Measurements from ENCODE around the gene FAM118B.

The FAM118B gene

DNA sequence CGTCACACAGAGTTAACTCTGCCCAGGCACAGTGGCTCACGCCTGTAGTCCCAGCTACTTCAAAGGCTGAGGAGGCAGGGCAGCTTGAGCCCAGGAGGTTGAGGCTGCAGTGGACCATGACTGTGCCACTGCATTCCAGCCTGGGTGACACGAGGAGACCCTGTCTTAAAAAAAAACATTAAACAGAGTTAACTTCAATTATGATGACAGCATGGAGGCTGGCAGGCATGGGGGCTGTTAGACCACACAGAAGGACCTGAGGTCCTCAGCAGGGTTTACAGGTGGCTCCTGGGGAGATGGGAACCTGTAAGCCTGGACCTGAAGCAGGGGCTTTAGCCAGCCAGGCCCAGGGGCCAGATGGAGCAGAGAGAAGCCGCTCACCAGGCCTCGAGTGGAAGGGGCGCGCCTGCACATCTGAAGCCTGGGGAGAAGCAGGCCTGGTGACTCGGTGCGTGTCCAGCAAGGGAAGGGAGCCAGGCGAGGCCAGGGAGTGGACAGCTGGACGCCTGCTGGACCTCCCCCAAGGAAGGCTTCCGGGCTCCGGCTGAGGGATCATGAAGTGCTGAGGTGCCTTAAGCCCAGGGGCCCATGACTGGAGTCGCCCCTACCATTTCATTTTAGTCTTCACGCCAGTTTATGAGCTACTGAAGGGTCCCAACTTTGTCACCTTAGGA lies 25.4 kb upstream of the FAM118B start:
- no peak for FAIRE-seq

DNA sequence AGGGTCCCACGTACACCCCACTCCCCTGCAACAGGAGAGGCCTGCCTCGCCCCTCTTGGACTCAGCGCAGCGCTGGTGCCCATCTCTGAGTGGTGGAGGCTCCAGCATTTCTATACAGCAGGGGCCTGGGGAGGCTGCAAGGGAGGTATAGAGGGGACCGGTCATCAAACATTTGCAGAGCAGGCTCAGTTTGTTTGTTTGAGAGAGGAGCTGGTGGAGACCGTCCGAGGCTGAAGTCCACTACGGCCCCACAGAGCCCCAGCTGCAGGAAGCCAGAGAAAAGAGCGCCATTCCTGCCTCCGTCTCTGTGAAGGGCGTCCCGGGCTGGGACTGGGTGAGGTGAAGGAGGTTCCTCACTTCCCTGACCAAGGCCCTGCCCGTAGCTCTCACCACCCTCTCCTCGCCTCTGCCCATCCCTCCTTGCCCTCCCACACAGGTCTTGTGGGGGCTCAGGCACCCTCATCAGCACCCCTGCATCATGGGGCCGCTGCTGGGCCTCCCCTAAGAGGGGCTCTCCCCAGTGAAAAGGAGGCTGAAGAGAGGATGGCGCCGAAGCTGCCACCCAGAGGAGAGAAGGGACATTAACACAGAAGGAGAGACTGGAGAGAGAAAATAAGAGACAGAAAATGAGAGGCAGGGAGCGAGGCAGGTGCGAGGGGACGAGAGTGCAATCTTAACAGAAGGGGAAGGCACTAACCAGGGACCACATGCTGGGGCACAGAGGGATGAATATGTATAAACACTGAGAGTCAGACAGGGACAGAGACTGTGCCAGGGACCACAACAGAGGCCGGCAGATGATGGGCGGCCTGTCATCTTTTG lies 24.7 kb upstream of the FAM118B start:
- DNase-seq (ENCODE audit: insufficient read length, low spot score) (no peak), FAIRE-seq (no peak)

More for the DNA sequence above, 25.4 kb upstream of the FAM118B start:
- no peak for DNase-seq (ENCODE audit: insufficient read length, low spot score)

DNA sequence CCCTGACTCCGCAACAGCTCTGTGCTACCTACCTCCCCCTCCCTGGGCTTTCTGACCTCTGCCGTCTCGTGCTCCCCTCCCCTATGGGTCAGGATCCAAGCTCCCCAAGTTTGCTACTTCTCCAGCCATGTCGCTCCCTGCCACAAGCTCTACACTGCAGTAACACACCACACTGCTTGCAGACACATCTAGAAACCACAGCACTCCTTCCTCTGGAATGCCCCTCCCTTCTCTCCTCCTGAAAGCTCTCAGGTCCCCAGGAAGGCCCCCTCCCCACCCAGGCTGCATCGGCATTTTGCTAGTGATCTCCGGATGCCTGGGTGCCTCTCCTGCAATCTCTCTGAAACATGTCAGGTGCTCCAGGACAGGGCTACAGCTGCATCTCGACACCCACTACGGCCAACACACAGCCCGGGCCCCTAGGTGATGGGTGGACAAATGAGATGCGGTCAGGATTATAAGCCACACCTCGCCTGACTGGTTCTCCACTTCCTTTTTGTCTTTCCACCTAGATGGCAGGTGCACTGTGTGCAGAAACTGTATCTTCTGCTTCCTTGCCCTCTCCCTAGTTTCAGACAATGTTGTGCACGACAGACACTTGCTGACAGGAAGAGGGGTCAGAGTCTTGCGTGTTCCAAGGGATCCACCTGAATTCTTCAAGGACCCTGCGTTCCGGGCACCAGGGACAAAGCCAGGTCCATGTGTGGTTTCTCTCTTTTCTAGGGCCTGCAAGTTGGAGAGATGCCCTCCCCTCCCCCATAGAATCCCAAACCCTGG lies 23.1 kb upstream of the FAM118B start:
- DNase-seq (ENCODE audit: insufficient read length, low spot score) = peak; percentile 57
- FAIRE-seq = peak; percentile 84

DNA sequence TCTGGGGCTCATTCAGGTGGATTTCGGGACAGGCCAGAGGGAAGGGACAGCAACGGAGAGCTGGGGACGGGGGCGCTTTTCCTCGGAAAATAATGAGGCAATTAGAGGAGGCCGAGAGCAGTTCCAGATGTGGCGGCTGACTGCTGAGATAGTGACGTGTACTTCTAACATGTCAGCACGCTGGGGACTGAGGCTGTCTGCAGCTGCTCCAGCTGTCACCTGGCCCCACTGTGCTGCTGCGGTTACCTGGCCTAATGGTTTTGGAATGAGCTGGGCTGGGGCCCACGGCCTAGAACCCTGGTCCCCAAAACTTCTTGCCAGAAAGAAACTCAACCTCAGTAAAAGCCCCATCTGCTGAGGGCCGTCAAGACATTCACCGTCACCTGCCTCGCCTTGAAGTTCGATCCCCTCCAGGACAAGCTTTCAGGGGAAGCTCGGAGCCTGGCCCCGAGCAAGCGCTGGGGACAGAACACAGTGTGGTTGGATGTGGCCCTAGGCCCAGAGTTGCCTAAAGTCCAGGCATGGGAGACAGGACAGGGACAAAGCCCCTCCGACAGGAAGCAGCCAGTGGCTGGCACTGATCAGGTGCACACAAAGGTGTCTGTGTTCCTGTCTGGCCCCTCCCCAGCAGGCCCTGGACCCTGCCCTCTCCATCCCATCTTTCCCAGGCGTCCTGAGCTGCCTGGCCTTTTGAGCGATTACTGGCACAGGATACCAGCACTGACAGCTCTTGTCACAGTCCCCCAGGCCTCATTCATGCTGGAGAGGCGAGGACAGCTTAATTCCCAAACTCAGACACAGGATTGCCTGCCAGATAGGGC lies 22.3 kb upstream of the FAM118B start:
- FAIRE-seq = no peak
- DNase-seq (ENCODE audit: insufficient read length, low spot score) = no peak

DNA sequence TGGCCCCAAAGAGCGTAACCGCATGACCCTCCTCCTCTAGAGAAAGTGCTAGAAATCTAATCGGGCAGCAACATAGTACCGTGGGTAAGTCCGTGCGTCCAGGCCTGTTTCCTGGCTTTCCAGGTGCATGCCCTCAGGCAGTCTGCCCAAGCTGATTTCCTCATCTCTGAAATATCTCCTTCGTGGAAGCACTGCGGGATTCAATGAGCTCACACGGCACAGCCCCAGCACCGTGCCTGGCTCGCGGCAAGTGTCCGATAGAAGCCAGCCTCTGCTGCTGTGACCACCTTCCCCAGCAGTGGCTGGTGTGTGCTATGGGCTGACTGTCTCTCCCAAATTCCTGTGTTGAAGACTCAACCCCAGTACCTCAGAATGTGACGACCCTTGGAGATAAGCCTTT lies 20.8 kb upstream of the FAM118B start:
- no peak for DNase-seq (ENCODE audit: insufficient read length, low spot score)
- FAIRE-seq = no peak

DNA sequence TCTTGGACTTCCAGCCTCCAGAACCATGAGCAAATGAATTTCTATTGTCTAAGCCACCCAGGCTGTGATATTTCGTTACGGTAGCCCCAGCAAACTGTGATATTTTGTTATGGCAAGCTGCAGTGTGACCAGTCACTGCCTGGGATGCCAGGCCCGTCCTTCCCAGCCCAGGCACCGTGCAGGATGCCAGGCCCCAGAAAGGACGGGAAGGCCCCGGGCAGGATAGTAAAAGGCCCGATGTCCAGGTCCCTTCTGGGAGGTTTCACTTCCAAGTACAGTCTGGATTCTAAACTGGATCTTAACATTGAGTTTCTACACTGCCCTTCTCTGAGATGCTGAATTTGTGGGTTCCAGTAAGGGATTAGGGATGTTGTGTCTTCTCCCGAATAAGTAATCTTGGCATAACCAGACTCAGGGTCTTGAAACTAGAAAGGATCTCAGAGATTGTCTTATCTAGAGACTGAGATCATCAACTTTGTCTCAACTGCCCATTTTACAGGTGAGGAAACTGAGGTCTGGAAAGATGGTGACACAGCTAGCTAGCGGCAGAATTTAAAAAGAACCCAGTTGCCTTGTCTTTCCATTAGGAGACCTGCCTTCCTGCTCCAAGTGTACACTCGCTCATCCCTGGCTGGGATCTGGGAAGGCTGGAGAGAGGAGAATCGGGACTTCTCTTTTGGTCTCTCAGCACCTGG lies 20.1 kb upstream of the FAM118B start:
- no peak for DNase-seq (ENCODE audit: insufficient read length, low spot score)
- no peak for FAIRE-seq

DNA sequence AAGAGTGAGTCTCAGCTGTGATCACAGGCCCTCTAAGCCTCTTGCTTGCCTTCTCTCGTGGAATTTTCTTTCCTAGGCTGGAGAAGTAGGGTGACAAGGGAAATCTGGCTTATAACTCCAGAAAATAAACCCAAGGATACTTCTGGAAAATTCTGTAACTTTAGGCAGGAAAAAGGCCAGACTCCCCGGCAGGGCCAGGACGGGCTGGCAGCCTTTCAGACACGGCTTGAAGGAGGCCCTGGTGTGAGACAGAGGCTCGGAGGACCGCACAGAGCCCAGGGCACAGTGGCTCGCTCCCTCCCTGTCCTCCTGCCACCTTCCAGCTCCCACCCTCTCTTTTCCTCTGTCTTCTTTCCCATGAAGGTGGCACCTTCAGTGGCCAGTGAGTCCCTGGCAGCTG lies 19.2 kb upstream of the FAM118B start:
- FAIRE-seq (no peak), DNase-seq (ENCODE audit: insufficient read length, low spot score) (no peak)

DNA sequence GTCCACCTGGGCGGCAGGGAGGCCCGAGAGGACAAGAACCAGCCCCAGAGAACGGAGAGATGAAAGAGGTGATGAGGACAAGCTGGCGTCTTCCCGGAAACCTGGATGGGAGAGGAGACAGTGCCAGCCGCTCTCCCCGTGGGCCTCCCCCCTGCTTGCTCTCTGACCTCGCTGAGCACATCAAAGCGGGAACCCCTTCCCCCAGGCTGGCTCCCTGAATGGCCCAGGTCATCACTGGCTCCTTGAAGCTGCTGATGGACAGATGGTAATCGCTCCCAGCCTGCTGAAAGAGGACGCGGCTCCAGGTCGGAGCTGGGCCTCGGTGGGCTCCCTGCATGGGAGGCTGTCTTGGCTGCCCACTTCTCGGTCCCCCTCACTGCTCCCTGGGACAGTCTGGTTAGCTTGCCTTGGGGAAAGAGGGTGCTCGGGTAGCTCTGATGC lies 18.5 kb upstream of the FAM118B start:
- DNase-seq (ENCODE audit: insufficient read length, low spot score) = no peak
- FAIRE-seq = no peak

DNA sequence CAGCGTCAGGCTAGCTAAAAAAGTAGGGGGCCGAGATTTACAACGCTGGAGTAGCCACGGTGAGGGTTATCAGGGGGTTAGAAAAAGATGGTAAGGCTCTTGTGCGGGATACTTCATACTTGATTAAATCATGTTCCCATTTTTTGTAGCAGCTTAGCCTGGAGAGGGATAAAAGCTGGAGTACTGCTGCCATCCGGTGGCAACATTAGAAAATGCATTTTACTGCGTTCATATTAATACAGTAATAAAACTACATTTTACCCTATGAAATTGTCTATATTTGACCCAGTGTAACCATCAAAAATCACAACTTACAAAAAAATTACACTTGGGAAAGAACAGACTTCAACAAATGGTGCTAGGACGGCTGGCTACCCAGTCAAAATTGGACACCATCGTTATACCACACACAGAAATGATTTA lies 17.4 kb upstream of the FAM118B start:
- DNase-seq (ENCODE audit: insufficient read length, low spot score) = no peak
- peak; percentile 72 for FAIRE-seq

DNA sequence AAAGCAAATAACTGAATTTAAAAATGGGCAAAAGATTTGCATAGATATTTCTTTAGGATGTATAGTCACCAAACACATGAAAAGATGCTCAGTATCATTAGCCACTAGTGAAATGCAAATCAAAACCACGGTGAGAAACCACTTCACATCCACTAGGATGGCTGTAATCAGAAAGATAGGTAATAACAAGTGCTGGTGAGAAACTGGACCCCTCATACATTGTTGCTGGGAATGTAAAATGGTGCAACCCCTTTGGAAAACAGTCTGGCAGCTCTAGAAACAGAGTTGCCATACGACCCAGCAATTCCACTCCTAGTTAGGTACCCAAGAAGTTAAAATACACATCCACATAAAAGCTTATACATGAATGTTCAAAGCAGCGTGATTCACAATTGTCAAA lies 16.5 kb upstream of the FAM118B start:
- no peak for DNase-seq (ENCODE audit: insufficient read length, low spot score)
- FAIRE-seq = no peak

DNA sequence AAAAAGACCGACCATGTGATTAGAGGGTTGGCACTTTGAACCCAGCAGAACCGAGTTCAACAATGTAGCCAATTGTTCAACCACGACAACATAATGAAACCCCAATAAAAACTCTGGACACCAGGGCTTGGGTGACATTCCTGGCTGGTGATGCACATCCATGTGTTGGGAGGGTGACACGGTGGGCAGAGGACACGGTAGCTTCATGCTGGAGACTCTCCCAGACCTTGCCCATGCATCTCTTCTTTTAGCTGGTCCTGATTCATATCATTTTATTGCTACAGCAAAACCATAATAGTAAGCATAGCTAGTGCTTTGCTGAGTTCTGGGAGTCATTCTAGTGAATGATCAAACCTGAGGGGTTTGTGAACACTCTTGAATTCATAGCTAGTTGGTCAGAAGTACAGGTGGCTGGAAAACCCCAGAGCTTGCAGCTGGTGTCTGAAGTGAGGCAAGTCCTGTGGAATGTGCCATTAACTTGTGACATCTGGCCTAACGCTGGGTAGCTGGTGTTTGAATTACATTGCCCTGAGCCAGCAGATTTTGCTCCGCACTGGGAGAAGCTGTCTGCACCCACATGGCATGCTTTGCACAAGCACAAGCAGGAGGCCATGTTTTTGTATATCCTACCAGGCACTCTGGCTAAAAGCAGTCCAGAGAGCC lies 14.2 kb upstream of the FAM118B start:
- DNase-seq (ENCODE audit: insufficient read length, low spot score) (no peak), FAIRE-seq (no peak)

DNA sequence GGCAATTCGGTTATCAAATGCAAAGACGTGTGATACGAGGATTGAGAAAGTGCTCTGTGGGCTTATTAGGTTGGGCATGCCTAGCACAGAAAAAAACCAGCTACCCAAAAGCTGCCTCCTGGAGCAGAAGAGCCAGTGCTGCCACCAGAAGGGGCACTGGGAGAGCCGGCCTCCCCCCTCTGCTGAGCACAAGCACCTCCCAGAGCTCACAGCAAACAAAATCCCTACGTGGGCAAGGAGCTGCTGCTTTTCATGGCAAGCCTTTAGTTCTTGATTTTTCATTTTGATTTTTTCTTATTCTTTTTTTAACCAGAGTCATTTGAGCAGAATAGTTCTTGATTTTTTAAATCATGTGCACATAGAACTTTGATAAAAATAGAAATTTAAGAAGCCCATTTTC lies 12.9 kb upstream of the FAM118B start:
- DNase-seq (ENCODE audit: insufficient read length, low spot score) (no peak), FAIRE-seq (no peak)

DNA sequence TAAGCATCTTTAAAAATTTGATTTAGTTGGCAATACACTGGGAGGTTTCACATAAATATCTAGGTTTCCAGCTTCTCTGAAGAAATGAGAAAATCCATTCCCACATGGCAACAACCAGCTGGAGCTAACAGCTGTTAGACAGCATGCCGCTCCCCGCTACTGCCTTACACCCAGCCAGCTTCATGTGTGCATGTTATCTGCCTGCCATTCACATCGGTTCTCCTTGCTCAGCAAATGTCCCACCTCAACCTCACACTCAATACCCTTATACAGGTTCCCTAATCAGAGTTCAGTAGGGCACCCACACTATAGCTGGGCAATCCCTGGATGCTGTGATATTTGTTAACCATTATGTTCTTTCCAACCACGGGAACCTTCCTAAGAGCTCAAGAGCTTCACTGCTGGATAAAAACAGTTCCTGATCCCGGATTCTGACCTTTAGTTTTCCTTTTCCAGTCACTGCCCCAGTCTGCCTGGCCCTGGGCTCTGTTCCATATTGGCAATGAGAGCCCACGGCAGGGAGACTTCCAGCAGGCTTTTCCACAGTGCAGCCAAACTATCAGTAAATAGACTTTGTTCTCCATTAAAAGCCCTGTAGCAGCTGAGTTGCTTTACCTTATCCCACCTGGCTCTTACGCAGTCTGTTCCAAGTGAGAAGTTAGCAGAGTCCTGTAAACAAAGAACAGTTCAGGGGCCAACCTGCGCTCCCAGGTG lies 8.8 kb upstream of the FAM118B start:
- FAIRE-seq (no peak), DNase-seq (ENCODE audit: insufficient read length, low spot score) (no peak)

DNA sequence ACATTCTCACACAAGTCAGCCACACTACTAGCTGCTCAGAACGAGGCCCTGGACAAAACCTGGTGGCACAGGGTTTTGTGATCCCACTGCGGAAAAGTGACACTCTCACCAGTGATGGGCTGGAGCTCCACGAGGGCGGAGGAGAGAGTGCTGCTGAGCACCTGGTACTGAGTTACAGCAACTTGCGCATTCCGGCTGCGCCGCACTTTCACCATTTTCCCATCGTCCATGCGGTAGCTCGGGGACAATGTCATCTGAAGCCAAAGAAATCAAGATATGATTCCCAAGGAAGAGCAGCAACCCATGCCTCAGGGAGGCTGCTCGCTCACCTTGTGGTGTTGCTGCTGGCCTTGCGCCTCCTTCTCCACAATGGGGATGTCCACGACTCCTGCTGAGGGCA lies 6.2 kb upstream of the FAM118B start:
- no peak for DNase-seq (ENCODE audit: insufficient read length, low spot score)
- FAIRE-seq = no peak

DNA sequence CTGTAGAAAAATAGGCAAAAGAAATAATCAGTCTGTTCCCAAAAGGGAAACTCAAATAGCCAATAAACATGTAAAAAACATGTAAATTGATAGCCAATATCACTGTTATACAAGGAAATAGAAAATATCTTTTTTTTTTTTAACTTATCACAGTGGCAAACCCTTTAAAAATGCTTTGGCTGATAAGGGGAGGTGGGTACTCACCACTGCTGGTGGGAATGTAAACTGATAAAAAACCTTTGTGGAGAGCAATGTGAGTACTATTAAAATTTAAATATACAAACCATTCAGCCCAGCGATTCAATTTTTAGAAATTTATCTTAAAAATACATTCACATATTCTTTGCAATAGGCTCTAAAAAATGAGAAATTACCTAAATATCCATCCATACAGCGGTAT lies 3.7 kb upstream of the FAM118B start:
- DNase-seq (ENCODE audit: insufficient read length, low spot score) (no peak), FAIRE-seq (no peak)

DNA sequence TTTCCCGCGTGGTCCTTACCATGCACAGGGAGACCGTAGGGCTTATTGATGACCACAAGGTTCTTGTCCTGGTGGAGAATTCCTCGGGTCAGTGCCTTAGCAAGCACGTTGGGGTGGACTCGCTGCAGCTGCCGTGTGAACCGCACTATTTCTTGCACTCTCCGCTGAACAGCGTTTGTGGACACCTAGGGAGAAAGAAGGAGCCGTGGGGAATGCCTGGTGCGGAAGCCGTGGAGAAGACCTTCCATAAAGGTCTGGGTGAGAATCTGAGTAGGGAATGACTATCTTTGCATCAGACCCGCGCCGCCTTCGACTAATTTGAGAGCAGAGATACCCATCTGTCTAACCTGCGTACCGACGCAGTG lies 729 bp upstream of the FAM118B start:
- no peak for FAIRE-seq
- no peak for DNase-seq (ENCODE audit: insufficient read length, low spot score)

DNA sequence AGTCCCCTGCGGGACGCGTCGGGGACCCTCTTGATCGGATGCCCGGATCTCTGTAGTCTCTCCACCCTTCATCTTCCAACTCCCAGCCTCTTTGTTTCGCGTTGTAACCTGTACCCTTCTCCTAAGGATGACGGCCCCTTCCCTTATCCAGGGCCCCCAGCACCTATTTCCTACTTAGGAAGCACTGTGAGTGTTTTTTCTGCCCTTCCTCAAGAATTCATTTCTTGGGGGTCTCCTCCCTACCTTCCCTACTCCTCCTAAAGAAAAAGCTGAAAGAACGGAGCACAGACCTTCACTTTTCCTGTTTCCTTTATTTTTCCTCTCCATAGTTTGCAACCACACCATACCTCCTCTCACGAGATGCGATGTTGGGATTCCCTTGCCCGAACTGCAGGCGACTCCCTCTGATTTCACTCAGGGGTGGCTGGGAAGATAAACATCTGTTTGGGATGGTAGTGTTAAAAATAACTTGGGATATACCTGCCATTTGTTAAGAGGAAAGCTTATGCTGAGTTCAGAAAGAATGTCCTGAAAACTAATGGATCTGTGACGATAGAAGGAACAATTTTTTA lies 593 bp downstream of the FAM118B start:
- FAIRE-seq = peak; percentile 21
- no peak for DNase-seq (ENCODE audit: insufficient read length, low spot score)

DNA sequence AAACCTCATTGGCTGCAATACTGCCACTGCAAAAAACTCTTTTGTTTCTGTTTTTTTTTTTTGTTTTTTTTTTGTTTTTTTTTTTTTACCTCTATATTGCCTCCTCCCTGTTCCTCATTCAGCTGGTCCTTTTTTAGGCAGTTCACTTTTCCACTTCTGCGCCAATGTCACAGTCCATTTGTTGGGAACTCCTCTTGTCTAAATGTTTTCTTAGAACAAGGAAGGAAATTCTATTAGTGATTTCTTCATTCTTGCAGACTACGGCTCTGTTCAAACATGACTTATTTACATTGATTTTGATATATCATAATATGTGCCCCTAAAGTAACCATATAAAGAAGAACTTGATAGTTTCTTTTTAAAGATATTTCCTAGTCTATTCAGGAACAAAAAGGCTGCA lies 2.9 kb downstream of the FAM118B start:
- DNase-seq (ENCODE audit: insufficient read length, low spot score) (no peak), FAIRE-seq (no peak)

DNA sequence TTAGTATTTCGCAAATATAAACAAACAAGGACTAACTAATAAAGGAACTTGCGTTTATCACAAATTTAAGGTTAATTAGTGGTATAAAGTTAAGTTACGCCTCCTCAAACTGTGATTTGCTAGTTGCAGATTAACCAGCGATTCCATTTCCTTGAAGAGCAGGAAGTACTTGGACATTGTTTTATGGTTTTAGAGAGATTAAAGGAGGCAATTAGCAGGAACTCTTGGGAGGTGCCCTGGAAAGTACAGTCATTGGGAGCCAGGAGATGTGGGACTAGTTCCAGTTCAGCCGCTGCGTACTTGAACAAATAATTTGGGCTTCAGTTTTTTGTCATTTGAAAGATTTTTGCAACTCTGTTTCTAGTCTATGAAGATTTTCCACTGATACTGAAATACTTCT lies 3.3 kb downstream of the FAM118B start:
- FAIRE-seq (no peak), DNase-seq (ENCODE audit: insufficient read length, low spot score) (no peak)
